Motor neuron (in vitro differentiated cells): Measurements from ENCODE around the gene NRXN3. TPM values are rescaled to one million over a fixed set of nuclear protein-coding genes. Genes with fewer than 3 reads are reported as not detected.
"Not testable (repeated sequence)": the region's sequence is repeated elsewhere in the genome, so short reads cannot be mapped to it uniquely, and the experiment has no call there.

Experiments
- ATAC-seq, 8 experiments: fragments of 200-7000 bp; cut with Tn5 transposase; replicated peaks in 6 of 8; 2 replicates each; pipeline ENCODE4 v1.8.0; 2021; ENCODE audit warnings: mild to moderate bottlenecking in 8 of 8, moderate library complexity in 8 of 8
- H3K27ac ChIP-seq, 2 donors: fragments of 250-450 bp; sonication (Bioruptor Pico); 2 replicates each; pipeline ENCODE4 v1.9.0; 2021; ENCODE audit warnings: antibody characterized with exemption in 2 of 2, mild to moderate bottlenecking in 2 of 2, moderate library complexity in 1 of 2
- H3K4me1 ChIP-seq, 2 donors: fragments of 250-450 bp; sonication (Bioruptor Pico); replicated peaks in 1 of 2; 2 replicates each; pipeline ENCODE4 v1.6.1; 2021; ENCODE audit warnings: antibody characterized with exemption in 2 of 2, mild to moderate bottlenecking in 2 of 2, moderate library complexity in 1 of 2
- H3K4me3 ChIP-seq, 5 donors: fragments of 250-450 bp; sonication (Bioruptor Pico); 2 replicates each; pipeline ENCODE4 v1.9.0; 2021; ENCODE audit warnings: antibody characterized with exemption in 5 of 5, mild to moderate bottlenecking in 5 of 5, moderate library complexity in 4 of 5
- whole genome bisulfite sequencing, 10 experiments: fragments of 450-650 bp; shearing (Covaris generic); methylation state at CpG; one replicate each; pipeline ENCODE4 v1.0.0; 2022; 5-methylcytosine and 5-hydroxymethylcytosine counted together
- in situ Hi-C, 9 experiments: fragments of 400-800 bp; cut with MboI; loops; one replicate each; pipeline ENCODE4 v1.15.0; 2021; ENCODE audit warnings: low sequenced_read_pairs in 9 of 9, low pct_unique_long_range_greater_than_20kb in 2 of 9; ENCODE audit not compliant: unreplicated experiment in 9 of 9
- total RNA-seq, 8 experiments: library from RNA; unstranded; fragments of 300-600 nt; gene quantifications; 2 replicates each; pipeline versions ENCODE4 v1.2.3 to v1.2.4, GENCODE V29; 2022

Gene NRXN3
- total RNA-seq, 8 experiments from 2014 or later = 1.1 to 16.5 (median 12.9) TPM

GRCh38 chr14:78566026-78566858 is 396.1 kb downstream of the NRXN3 start:
- 5 to 85% (median 23%) methylated on average over 1 to 12 of the region's 16 CpGs; no CpG with 5 or more reads in 1 of the 10 experiments for WGBS, 10 experiments
- in situ Hi-C loops = loop anchor here in 1 of 9 experiments (10.0 kb wide), 1 partner anchor 121 kb away; no protein-coding TSS in a partner anchor
- no peak overlapping the region for H3K27ac ChIP-seq
- peak overlapping the region in 3 of 5 donors; percentile 8 to 16 (median 15) for H3K4me3 ChIP-seq
- peak; percentile 98 to 100 (median 100) for ATAC-seq
- peaks cover 5 to 9% of the 10 kb centered on the region in 2 donors for H3K4me1 ChIP-seq

GRCh38 chr14:78566859-78567172 is 396.6 kb downstream of the NRXN3 start:
- Histone ChIP-seq H3K4me1 (peaks cover 5 to 9% of the 10 kb centered on the region in 2 donors), H3K27ac (no peak overlapping the region), H3K4me3 (no peak overlapping the region)
- ATAC-seq = peak in 2 of 8 experiments; percentile 6 to 37
- in situ Hi-C loops = loop anchor here in 1 of 9 experiments (10.0 kb wide), 1 partner anchor 122 kb away; no protein-coding TSS in a partner anchor

GRCh38 chr14:78567343-78567742 is 397.2 kb downstream of the NRXN3 start:
- in situ Hi-C loops = loop anchor here in 1 of 9 experiments (10.0 kb wide), 1 partner anchor 123 kb away; no protein-coding TSS in a partner anchor
- 0 to 100% (median 60%) methylated on average over 1 to 3 of the region's 4 CpGs; no CpG with 5 or more reads in 1 of the 10 experiments for WGBS, 10 experiments
- Histone ChIP-seq H3K27ac (no peak overlapping the region), H3K4me1 (peaks cover 5 to 9% of the 10 kb centered on the region in 2 donors), H3K4me3 (no peak overlapping the region)
- ATAC-seq = no peak

- H3K27ac ChIP-seq, H3K4me3 ChIP-seq, in situ Hi-C loops, H3K4me1 ChIP-seq, ATAC-seq: not testable (repeated sequence)
- WGBS, 10 experiments = 42 to 100% (median 86%) methylated on average over 1 to 3 of the region's 3 CpGs; no CpG with 5 or more reads in 2 of the 10 experiments
Measured at GRCh38 chr14:78573736-78574135, 403.6 kb downstream of the NRXN3 start.

GRCh38 chr14:78576437-78577166 is 406.4 kb downstream of the NRXN3 start:
- H3K27ac ChIP-seq = no peak overlapping the region
- H3K4me1 ChIP-seq = peaks cover 0 to 6% of the 10 kb centered on the region in 2 donors
- in situ Hi-C loops = loop anchor here in 1 of 9 experiments (25.0 kb wide), 1 partner anchor 714 kb away; no protein-coding TSS in a partner anchor
- ATAC-seq = peak in 4 of 8 experiments; percentile 24 to 85 (median 44)
- 23 to 86% (median 68%) methylated on average over 1 to 5 of the region's 5 CpGs; no CpG with 5 or more reads in 1 of the 10 experiments for WGBS, 10 experiments
- no peak overlapping the region for H3K4me3 ChIP-seq

GRCh38 chr14:78581229-78581628 is 411.1 kb downstream of the NRXN3 start:
- Histone ChIP-seq H3K27ac (no peak overlapping the region), H3K4me1 (peaks cover 2 to 6% of the 10 kb centered on the region in 2 donors), H3K4me3 (no peak overlapping the region)
- WGBS, 10 experiments = 0 to 70% (median 29%) methylated on average over 2 to 5 of the region's 5 CpGs; no CpG with 5 or more reads in 2 of the 10 experiments
- ATAC-seq = no peak
- in situ Hi-C loops = loop anchor here in 1 of 9 experiments (25.0 kb wide), 1 partner anchor 719 kb away; no protein-coding TSS in a partner anchor

- Histone ChIP-seq H3K4me1 (peaks cover 4 to 5% of the 10 kb centered on the region in 2 donors), H3K27ac (no peak overlapping the region), H3K4me3 (no peak overlapping the region)
- ATAC-seq = no peak
- in situ Hi-C loops = loop anchor here in 1 of 9 experiments (25.0 kb wide), 1 partner anchor 724 kb away; no protein-coding TSS in a partner anchor
- WGBS, 10 experiments = 0 to 97% (median 89%) methylated on average over 1 to 6 of the region's 6 CpGs; no CpG with 5 or more reads in 4 of the 10 experiments
Measured at GRCh38 chr14:78586681-78587080, 416.5 kb downstream of the NRXN3 start.

- no peak overlapping the region for H3K4me3 ChIP-seq
- in situ Hi-C loops = loop anchor here in 1 of 9 experiments (25.0 kb wide), 1 partner anchor 727 kb away; no protein-coding TSS in a partner anchor
- H3K4me1 ChIP-seq = peaks cover 23 to 24% of the 10 kb centered on the region in 2 donors
- H3K27ac ChIP-seq = no peak overlapping the region
- no peak for ATAC-seq
- WGBS, 10 experiments = 7 to 100% (median 29%) methylated on average over 1 to 3 of the region's 3 CpGs; no CpG with 5 or more reads in 5 of the 10 experiments
Measured at GRCh38 chr14:78588906-78589305, 418.7 kb downstream of the NRXN3 start.

GRCh38 chr14:78592616-78593219 is 422.5 kb downstream of the NRXN3 start:
- in situ Hi-C loops = loop anchor here in 1 of 9 experiments (25.0 kb wide), 1 partner anchor 730 kb away; no protein-coding TSS in a partner anchor
- WGBS, 10 experiments = 0 to 45% (median 21%) methylated on average over 1 to 10 of the region's 13 CpGs; no CpG with 5 or more reads in 1 of the 10 experiments

GRCh38 chr14:78593949-78594348 is 423.8 kb downstream of the NRXN3 start:
- peaks cover 37 to 54% of the 10 kb centered on the region in 2 donors for H3K4me1 ChIP-seq
- H3K4me3 ChIP-seq = no peak overlapping the region
- WGBS, 10 experiments = 26 to 100% (median 65%) methylated on average over 1 to 4 of the region's 11 CpGs; no CpG with 5 or more reads in 6 of the 10 experiments
- no peak overlapping the region for H3K27ac ChIP-seq
- in situ Hi-C loops = loop anchor here in 1 of 9 experiments (25.0 kb wide), 1 partner anchor 732 kb away; no protein-coding TSS in a partner anchor
- peak in 3 of 8 experiments; percentile 41 to 54 (median 51) for ATAC-seq

More at GRCh38 chr14:78592616-78593219, 422.5 kb downstream of the NRXN3 start:
- Histone ChIP-seq H3K4me1 (peaks cover 31 to 49% of the 10 kb centered on the region in 2 donors), H3K27ac (peak overlapping the region; percentile 55 to 82), H3K4me3 (no peak overlapping the region)
- peak in 7 of 8 experiments; percentile 51 to 89 (median 82) for ATAC-seq

- WGBS, 10 experiments = 8 to 90% (median 31%) methylated on average over 2 to 7 of the region's 7 CpGs; no CpG with 5 or more reads in 2 of the 10 experiments
- ATAC-seq = peak in 4 of 8 experiments; percentile 16 to 43 (median 24)
- peak overlapping the region in 1 of 2 donors; percentile 3 for H3K27ac ChIP-seq
- in situ Hi-C loops = loop anchor here in 1 of 9 experiments (25.0 kb wide), 1 partner anchor 733 kb away; no protein-coding TSS in a partner anchor
- peaks cover 37 to 54% of the 10 kb centered on the region in 2 donors for H3K4me1 ChIP-seq
- H3K4me3 ChIP-seq = no peak overlapping the region
Measured at GRCh38 chr14:78595797-78596196, 425.6 kb downstream of the NRXN3 start.
